Left ventricle myocardium inferior (tissue), 1 donor: ENCODE measurements around the gene AKAP12. TPM values are rescaled to one million over a fixed set of nuclear protein-coding genes. Genes with fewer than 3 reads are reported as not detected.

ENCODE experiments used
- DNase-seq: peaks from one replicate; pipeline ENCODE4 v3.0.0-alpha.2; 2020
- H3K27ac ChIP-seq: fragments of 200-600 bp; replicated peaks from 2 replicates; pipeline ENCODE4 v1.8.0; 2021
- H3K27me3 ChIP-seq: fragments of 200-600 bp; 2 replicates; pipeline ENCODE4 v1.8.0; 2021; ENCODE audit warnings: low read depth
- H3K36me3 ChIP-seq: fragments of 200-600 bp; 2 replicates; pipeline ENCODE4 v1.8.0; 2021
- H3K4me1 ChIP-seq: fragments of 200-600 bp; 2 replicates; pipeline ENCODE4 v1.8.0; 2021
- H3K4me3 ChIP-seq: fragments of 200-600 bp; 2 replicates; pipeline ENCODE4 v1.8.0; 2021; ENCODE audit warnings: mild to moderate bottlenecking, moderate library complexity
- H3K9me3 ChIP-seq: fragments of 200-600 bp; replicated peaks from 2 replicates; pipeline ENCODE4 v1.8.0; 2021
- intact Hi-C: fragments of 100-400 bp; cut with micrococcal nuclease; formaldehyde crosslinking; loops from one replicate; pipeline ENCODE4 v1.11.0; 2022
- total RNA-seq: library from RNA; stranded (reverse); fragmentation: NEBNext Ultra II Directional; extraction: Animal tissue kit (Norgen Biotek cat#: 25700); gene quantifications from one replicate; pipeline ENCODE4 v1.2.1, GENCODE V29; 2021
- TF ChIP-seq, protein P1 (sequence below): fragments of 200-600 bp; IDR thresholded peaks from 2 replicates; pipeline ENCODE4 v1.8.0; 2021; ENCODE audit warnings: antibody characterized with exemption, mild to moderate bottlenecking, borderline replicate concordance
- donor health status: DM: no; HTN: yes; CAD: no; lungs with severe emphysema.

AKAP12 gene
- total RNA-seq, 1 donor from 2014 or later, result 13.1 TPM

DNA sequence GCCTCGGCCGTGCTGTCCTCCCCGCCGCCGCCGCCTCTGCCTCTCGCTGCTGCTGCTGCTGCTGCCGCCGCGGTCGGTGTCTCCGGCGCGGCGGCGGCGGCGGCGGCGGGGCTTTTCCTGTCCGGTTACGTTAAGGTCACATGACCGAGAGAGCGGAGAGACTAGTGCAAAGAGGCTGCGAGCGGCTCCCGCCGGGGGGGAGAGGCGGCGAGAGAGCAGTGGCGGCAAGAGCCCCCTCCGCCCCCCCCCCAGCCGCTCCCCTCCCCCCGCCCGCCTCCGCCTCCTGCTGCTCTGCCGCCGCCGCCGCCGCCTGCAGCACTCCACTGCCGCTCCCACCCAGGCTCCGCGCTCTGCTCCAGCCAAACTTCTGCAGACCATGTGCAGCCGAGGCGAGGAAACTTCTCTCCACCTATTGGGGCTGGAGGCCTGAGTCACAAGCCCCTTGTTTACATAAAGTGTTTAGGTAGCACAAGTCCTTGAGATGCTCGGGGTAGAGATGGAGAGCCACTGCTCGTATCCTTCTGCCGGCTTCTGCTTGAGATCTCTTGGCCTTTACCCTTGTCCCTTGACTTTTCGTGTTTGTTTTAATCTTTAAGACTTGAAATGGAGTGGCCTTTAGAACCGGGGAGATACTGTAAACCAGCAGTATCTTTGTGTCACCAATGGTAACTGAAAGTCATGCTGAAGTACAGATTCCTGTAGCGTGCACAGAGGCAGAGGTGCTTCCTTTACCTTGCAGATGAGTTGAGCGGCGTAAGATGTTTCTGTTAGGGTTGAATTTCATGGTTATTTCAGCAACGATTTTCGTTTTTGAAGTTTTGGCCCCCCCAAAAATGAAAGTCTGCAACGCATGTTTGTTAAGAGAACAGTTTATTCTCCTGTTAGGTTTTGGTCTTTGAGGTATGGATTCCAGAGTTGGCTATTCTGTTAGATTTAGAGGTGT, 152.0 kb downstream of the AKAP12 start, which contains the start of gene ZBTB2:
ZBTB2 (minus strand) TSS at position 89 of the 943 bp plus-strand sequence. CDS start 17,922 bp downstream, outside the sequence.
- H3K4me1 ChIP-seq, result peaks cover 82% of the 10 kb centered on the region
- H3K9me3 ChIP-seq, result no peaks in the 10 kb centered on the region
- H3K27ac ChIP-seq, result peak within 1 kb of the TSS; percentile 100
- intact Hi-C loops, result no loop called here
- DNase-seq, result peak; percentile 67
- H3K36me3 ChIP-seq, result no peaks in the 10 kb centered on the region
- TF ChIP-seq, protein P1, sequence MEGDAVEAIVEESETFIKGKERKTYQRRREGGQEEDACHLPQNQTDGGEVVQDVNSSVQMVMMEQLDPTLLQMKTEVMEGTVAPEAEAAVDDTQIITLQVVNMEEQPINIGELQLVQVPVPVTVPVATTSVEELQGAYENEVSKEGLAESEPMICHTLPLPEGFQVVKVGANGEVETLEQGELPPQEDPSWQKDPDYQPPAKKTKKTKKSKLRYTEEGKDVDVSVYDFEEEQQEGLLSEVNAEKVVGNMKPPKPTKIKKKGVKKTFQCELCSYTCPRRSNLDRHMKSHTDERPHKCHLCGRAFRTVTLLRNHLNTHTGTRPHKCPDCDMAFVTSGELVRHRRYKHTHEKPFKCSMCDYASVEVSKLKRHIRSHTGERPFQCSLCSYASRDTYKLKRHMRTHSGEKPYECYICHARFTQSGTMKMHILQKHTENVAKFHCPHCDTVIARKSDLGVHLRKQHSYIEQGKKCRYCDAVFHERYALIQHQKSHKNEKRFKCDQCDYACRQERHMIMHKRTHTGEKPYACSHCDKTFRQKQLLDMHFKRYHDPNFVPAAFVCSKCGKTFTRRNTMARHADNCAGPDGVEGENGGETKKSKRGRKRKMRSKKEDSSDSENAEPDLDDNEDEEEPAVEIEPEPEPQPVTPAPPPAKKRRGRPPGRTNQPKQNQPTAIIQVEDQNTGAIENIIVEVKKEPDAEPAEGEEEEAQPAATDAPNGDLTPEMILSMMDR, result no peak
- no peaks in the 10 kb centered on the region for H3K27me3 ChIP-seq
- H3K4me3 ChIP-seq, result peak within 1 kb of the TSS; percentile 96

DNA sequence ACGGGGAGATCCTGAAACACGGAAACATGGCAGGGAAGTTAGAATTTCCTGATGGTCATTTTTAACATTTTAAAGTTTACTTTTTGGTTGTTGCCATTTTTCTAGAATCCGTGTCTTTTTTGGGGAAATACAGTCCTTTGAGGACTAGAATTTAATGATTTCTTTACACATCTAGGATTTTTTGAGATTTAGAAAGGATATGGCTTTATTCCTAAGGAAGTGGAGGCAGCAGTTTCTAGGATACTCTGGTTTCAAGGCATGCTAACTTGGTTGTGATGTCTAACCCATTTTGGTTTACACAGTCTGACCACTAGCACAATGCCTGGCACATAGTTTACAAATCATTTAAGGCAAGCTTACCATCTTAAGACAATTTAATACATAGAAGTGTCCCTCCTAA, 152.7 kb downstream of the AKAP12 start:
- H3K36me3 ChIP-seq, result no peaks in the 10 kb centered on the region
- no peaks in the 10 kb centered on the region for H3K27me3 ChIP-seq
- peaks cover 85% of the 10 kb centered on the region for H3K4me1 ChIP-seq
- intact Hi-C loops, result no loop called here
- peak overlapping the region; percentile 96 for H3K4me3 ChIP-seq
- no peaks in the 10 kb centered on the region for H3K9me3 ChIP-seq
- no peak for DNase-seq
- peak overlapping the region; percentile 100 for H3K27ac ChIP-seq
- TF ChIP-seq, protein P1, result no peak

DNA sequence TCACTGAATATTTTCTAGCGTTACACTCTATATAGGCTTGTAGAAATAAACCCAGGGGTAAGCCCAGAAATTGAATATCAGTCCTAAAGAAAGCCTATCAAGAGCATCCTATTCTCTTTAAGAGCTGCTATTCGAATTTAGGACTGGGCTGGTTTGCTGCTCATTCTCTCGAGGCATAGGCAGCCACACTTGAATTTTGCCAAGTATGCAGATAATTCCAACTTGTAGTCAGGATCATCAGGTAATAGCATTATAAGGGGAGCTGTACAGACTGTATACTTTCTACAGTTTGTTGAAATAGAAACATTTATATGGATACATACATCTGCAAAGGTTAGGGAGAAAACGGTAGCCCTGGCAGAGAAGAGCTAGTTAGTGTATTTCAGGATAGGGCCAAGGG, 153.6 kb downstream of the AKAP12 start:
- H3K9me3 ChIP-seq, result no peaks in the 10 kb centered on the region
- peaks cover 82% of the 10 kb centered on the region for H3K4me1 ChIP-seq
- H3K27ac ChIP-seq, result peak overlapping the region; percentile 100
- intact Hi-C loops, result no loop called here
- DNase-seq, result no peak
- H3K4me3 ChIP-seq, result peak overlapping the region; percentile 96
- no peaks in the 10 kb centered on the region for H3K27me3 ChIP-seq
- TF ChIP-seq, protein P1, result no peak
- no peaks in the 10 kb centered on the region for H3K36me3 ChIP-seq

GRCh38 chr6:151399679-151400078, 159.9 kb downstream of the AKAP12 start:
- intact Hi-C loops, result no loop called here
- H3K4me1 ChIP-seq, result peaks cover 49% of the 10 kb centered on the region
- TF ChIP-seq, protein P1, result no peak

GRCh38 chr6:151400473-151400872, 160.7 kb downstream of the AKAP12 start:
- intact Hi-C loops, result no loop called here
- H3K27me3 ChIP-seq, result no peaks in the 10 kb centered on the region
- H3K4me1 ChIP-seq, result peaks cover 41% of the 10 kb centered on the region
- H3K27ac ChIP-seq, result no peak overlapping the region
- DNase-seq, result no peak
- TF ChIP-seq, protein P1, result no peak
- peaks cover 22% of the 10 kb centered on the region for H3K36me3 ChIP-seq
- H3K4me3 ChIP-seq, result no peak overlapping the region
- H3K9me3 ChIP-seq, result no peaks in the 10 kb centered on the region

More at GRCh38 chr6:151399679-151400078, 159.9 kb downstream of the AKAP12 start:
- DNase-seq, result no peak
- peaks cover 15% of the 10 kb centered on the region for H3K36me3 ChIP-seq
- no peak overlapping the region for H3K27ac ChIP-seq
- no peaks in the 10 kb centered on the region for H3K9me3 ChIP-seq
- no peak overlapping the region for H3K4me3 ChIP-seq
- no peaks in the 10 kb centered on the region for H3K27me3 ChIP-seq
